ENCODE results near the gene GLUL.
A peak's percentile ranks its signal among the peaks of the same experiment; 100 is the strongest.
"Not testable (repeated sequence)": the region's sequence is repeated elsewhere in the genome, so short reads cannot be mapped to it uniquely, and the experiment has no call there.

The GLUL gene

GRCh38 chr1:182394055-182394775 is 2.6 kb upstream of the GLUL start:
- no peak for DNase-seq

- peak; percentile 55 for DNase-seq
Measured at GRCh38 chr1:182392050-182393028, 749 bp upstream of the GLUL start.

- DNase-seq, result no peak
Measured at GRCh38 chr1:182391028-182391361, 595 bp downstream of the GLUL start.

GRCh38 chr1:182389619-182390047 is 2.0 kb downstream of the GLUL start:
- DNase-seq, result no peak

GRCh38 chr1:182388392-182389134 is 3.0 kb downstream of the GLUL start:
- no peak for DNase-seq

GRCh38 chr1:182387566-182387965 is 4.0 kb downstream of the GLUL start:
- DNase-seq, result no peak

- no peak for DNase-seq
Measured at GRCh38 chr1:182386980-182387379, 4.6 kb downstream of the GLUL start.

GRCh38 chr1:182385885-182386853 is 5.4 kb downstream of the GLUL start:
- DNase-seq, result no peak

- DNase-seq, result no peak
Measured at GRCh38 chr1:182384387-182384960, 7.1 kb downstream of the GLUL start.

GRCh38 chr1:182383934-182384333 is 7.7 kb downstream of the GLUL start:
- no peak for DNase-seq

- no peak for DNase-seq
Measured at GRCh38 chr1:182383037-182383661, 8.4 kb downstream of the GLUL start.

- no peak for DNase-seq
Measured at GRCh38 chr1:182381962-182382819, 9.4 kb downstream of the GLUL start.

- no peak for DNase-seq
Measured at GRCh38 chr1:182380199-182380598, 11.4 kb downstream of the GLUL start.

- not testable (repeated sequence) for DNase-seq
Measured at GRCh38 chr1:182379781-182380180, 11.8 kb downstream of the GLUL start.

GRCh38 chr1:182376936-182377574 is 14.5 kb downstream of the GLUL start:
- DNase-seq, result peak; percentile 51

GRCh38 chr1:182374101-182374834 is 17.3 kb downstream of the GLUL start:
- DNase-seq, result no peak

- DNase-seq, result no peak
Measured at GRCh38 chr1:182370532-182370931, 21.1 kb downstream of the GLUL start.

GRCh38 chr1:182368903-182369302 is 22.7 kb downstream of the GLUL start:
- DNase-seq, result no peak

- no peak for DNase-seq
Measured at GRCh38 chr1:182368358-182368757, 23.2 kb downstream of the GLUL start.
